ENCODE data around the gene EXOC2.

Gene EXOC2

DNA sequence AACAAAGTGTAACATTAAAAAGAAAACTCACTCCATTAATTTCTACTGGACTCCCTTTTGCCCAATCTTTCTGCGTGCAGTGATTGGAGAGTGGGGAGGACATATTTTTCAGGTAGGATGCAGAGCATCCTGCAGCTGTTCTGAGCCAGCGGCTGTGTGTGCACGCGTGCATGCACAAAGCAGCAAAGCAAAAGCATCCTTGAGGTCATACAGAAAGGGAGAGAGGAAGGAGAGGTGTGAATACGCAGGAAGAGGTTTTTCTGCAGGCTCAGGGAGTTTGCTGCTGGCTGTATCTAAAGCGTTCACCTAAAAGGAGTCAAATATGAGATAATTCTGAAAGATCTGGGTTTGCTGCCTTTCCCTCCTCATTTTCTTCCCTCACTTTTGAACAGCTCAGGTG, 144.4 kb downstream of the EXOC2 start:
- TF ChIP-seq, protein P1, sequence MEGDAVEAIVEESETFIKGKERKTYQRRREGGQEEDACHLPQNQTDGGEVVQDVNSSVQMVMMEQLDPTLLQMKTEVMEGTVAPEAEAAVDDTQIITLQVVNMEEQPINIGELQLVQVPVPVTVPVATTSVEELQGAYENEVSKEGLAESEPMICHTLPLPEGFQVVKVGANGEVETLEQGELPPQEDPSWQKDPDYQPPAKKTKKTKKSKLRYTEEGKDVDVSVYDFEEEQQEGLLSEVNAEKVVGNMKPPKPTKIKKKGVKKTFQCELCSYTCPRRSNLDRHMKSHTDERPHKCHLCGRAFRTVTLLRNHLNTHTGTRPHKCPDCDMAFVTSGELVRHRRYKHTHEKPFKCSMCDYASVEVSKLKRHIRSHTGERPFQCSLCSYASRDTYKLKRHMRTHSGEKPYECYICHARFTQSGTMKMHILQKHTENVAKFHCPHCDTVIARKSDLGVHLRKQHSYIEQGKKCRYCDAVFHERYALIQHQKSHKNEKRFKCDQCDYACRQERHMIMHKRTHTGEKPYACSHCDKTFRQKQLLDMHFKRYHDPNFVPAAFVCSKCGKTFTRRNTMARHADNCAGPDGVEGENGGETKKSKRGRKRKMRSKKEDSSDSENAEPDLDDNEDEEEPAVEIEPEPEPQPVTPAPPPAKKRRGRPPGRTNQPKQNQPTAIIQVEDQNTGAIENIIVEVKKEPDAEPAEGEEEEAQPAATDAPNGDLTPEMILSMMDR (IDR thresholded peaks at IDR 0.05; ENCODE audit: insufficient read depth, low read depth, low read length, missing control alignments) = no peak
- no peak for DNase-seq (ENCODE audit: low read depth)
- H3K4me3 ChIP-seq (ENCODE audit: low read depth, low read length) = no peak overlapping the region

- DNase-seq (ENCODE audit: low read depth) = no peak
- no peak overlapping the region for H3K4me3 ChIP-seq (ENCODE audit: low read depth, low read length)
- TF ChIP-seq, protein P1 (IDR thresholded peaks at IDR 0.05; ENCODE audit: insufficient read depth, low read depth, low read length, missing control alignments) = no peak
These were observed 144.8 kb downstream of the EXOC2 start for GRCh38 chr6:548091-548490.

- TF ChIP-seq, protein P1 (IDR thresholded peaks at IDR 0.05; ENCODE audit: insufficient read depth, low read depth, low read length, missing control alignments) = no peak
- no peak for DNase-seq (ENCODE audit: low read depth)
- no peak overlapping the region for H3K4me3 ChIP-seq (ENCODE audit: low read depth, low read length)
These were observed 152.4 kb downstream of the EXOC2 start for GRCh38 chr6:540490-540889.

DNA sequence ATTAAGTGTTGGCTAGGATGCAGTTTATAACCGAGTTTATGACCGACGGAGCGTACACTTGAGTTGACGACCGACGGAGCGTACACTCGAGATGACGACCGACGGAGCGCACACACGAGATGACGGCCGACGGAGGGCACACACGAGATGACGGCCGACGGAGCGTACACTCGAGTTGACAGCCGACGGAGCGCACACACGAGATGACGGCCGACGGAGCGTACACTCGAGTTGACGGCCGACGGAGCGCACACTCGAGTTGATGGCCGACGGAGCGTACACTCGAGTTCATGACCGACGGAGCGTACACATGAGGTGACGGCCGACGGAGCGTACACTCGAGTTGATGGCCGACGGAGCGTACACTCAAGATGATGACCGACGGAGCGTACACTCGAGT, 155.8 kb downstream of the EXOC2 start:
- TF ChIP-seq, protein P1 (IDR thresholded peaks at IDR 0.05; ENCODE audit: insufficient read depth, low read depth, low read length, missing control alignments) = no peak
- peak; percentile 4 for DNase-seq (ENCODE audit: low read depth)

DNA sequence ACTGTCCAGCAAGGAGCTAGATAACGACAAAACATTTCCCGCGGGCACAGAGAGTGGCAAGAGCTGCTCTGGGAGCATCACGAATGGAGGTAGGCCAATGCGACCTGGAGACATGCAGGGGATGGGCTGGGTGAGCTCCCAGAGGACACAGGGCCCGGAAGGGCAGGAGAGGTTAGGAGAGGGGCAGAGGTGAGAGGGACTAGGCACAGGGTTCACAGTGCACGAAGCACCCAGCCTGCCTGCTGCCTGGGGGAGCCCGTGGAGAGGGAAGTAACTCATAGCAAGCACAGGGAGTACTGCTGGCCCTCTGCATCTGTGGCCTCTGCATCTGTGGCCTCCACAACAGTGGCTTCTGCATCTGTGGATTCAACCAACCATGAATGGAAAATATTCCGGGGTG, 162.5 kb downstream of the EXOC2 start:
- no peak for DNase-seq (ENCODE audit: low read depth)
- TF ChIP-seq, protein P1 (IDR thresholded peaks at IDR 0.05; ENCODE audit: insufficient read depth, low read depth, low read length, missing control alignments) = no peak
- no peak overlapping the region for H3K4me3 ChIP-seq (ENCODE audit: low read depth, low read length)

More for the DNA sequence above, 155.8 kb downstream of the EXOC2 start:
- no peak overlapping the region for H3K4me3 ChIP-seq (ENCODE audit: low read depth, low read length)

GRCh38 chr6:528989-529388, 163.9 kb downstream of the EXOC2 start:
- TF ChIP-seq, protein P1 (IDR thresholded peaks at IDR 0.05; ENCODE audit: insufficient read depth, low read depth, low read length, missing control alignments) = no peak
- no peak overlapping the region for H3K4me3 ChIP-seq (ENCODE audit: low read depth, low read length)
- no peak for DNase-seq (ENCODE audit: low read depth)

DNA sequence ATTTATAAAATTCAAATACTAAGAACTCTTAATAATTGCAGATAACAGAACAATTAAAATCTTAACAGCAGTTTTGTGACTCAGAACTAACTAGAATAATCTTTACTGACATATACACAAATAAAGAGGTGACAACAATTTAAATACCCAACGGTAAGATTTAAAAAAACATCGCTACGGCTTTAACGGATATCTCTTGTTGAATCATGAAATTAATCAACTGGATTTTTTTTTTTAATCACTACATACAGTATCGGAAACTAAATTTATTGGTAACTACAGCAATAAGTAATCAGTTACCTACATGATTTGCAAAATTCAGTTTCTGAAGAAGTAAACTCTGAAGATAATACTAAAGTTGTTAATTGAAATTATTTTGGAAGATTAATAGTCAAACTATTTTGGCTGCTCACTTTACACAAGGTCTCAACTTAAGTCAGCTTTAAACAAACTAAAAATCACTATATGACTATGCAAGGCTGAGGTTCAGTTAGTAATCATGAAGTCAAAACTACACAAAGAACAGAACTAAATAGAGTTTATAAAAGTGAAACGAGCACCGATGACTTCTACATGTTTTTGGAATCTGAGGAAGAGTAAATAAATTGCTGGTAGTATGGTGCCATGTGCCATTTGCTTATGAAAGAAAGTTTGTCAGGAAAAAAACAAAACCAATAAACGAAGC, 164.8 kb downstream of the EXOC2 start:
- no peak overlapping the region for H3K4me3 ChIP-seq (ENCODE audit: low read depth, low read length)
- TF ChIP-seq, protein P1 (IDR thresholded peaks at IDR 0.05; ENCODE audit: insufficient read depth, low read depth, low read length, missing control alignments) = no peak
- DNase-seq (ENCODE audit: low read depth) = no peak

All from GM12865 (cell line).